GM12873 (cell line): ENCODE data around the gene CDK6.

Source experiments
- TF ChIP-seq, protein P1 (sequence below): IDR thresholded peaks from 2 replicates; pipeline ENCODE4 v1.5.1; 2012; ENCODE audit warnings: low read depth, mild to moderate bottlenecking, moderate library complexity, low read length, control low read depth; ENCODE audit not compliant: insufficient read depth; ENCODE audit errors: missing control alignments

CDK6 gene

DNA sequence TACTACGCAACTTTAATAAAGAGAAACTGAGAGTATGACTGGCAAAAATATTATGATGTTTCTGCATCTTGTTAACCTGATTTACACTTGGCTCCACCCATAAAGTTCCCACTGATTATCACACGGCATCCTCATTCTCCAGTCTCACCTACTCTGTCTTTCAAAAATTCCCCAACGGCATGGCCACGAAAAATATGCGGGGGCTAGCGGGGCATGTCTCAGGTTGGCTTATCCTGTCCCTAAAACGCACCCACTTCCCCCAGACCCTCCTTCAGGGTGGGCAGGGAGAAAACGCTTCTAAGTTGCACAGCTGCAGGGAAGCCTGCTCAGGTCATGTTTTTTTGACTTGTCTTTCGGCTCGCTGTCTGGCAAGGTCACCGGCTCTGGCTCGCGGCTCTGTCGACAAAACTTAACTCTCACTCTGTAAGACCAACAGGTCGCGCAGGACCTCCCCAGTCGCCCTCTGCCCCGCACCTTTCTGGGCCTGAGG, 3.8 kb downstream of the CDK6 start:
- TF ChIP-seq, protein P1, sequence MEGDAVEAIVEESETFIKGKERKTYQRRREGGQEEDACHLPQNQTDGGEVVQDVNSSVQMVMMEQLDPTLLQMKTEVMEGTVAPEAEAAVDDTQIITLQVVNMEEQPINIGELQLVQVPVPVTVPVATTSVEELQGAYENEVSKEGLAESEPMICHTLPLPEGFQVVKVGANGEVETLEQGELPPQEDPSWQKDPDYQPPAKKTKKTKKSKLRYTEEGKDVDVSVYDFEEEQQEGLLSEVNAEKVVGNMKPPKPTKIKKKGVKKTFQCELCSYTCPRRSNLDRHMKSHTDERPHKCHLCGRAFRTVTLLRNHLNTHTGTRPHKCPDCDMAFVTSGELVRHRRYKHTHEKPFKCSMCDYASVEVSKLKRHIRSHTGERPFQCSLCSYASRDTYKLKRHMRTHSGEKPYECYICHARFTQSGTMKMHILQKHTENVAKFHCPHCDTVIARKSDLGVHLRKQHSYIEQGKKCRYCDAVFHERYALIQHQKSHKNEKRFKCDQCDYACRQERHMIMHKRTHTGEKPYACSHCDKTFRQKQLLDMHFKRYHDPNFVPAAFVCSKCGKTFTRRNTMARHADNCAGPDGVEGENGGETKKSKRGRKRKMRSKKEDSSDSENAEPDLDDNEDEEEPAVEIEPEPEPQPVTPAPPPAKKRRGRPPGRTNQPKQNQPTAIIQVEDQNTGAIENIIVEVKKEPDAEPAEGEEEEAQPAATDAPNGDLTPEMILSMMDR: no peak

DNA sequence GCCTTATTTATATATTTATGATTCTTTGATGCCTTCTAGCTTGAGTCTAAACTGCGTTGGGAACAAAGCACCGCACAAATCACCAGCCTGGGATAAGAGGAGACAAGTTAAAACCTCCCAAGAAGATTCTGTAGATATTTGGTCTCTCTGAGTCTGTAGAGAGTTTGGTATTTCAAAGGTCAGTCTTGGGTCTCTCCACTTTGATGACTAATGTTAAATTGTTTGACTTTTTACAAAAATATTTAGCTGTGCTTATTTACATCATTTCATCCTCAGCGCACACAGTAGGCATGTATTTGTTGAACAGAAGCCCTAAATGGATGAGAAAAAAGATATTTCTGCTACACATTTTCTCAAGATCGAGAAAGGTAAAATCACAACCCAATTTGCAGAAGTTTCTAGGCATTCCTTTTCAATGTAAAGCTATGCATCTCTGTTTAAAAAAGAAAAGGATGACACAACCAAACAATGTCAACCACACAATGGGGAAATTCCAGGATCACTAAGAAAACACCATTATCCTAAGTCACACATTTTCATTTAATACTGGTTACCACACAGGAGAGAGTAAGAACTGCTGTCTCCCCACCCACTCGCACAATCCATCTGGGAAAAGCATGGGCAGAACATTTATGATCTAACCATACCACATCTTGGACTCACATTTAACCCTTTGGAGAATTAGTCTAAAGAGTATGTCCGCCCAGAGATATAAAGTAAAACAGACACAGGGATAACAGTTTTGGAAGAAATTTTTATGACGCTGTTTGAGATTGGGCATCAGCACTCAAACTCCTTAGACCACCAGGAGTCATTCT, 4.4 kb downstream of the CDK6 start:
- TF ChIP-seq, protein P1: no peak

DNA sequence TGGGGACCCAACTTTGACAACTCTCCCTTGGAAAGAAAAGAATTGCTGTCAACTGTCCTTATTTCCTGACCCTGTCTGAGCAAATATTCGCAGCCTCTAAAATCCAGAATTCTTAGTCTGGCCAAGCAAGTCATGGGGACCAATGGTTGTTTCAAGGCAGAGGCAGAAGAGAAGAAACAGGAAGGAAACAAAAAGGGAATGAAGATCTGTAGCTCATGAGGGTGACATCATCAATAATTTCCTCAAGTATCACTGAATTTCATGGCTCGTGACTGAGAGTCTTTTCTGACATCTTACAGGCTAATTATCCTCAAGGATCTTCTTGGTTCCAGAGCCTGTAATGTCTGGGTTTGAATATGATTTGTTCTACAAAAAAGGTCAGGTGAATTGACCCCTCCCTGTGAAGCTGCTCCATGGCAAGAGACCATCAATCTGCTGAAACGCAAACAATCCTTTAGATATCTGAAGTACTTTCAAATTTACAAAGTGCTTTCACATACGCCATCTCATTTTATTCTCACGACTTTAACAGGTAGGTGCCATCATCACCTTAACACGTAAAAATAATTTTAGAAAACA, 5.8 kb downstream of the CDK6 start:
- TF ChIP-seq, protein P1: no peak

DNA sequence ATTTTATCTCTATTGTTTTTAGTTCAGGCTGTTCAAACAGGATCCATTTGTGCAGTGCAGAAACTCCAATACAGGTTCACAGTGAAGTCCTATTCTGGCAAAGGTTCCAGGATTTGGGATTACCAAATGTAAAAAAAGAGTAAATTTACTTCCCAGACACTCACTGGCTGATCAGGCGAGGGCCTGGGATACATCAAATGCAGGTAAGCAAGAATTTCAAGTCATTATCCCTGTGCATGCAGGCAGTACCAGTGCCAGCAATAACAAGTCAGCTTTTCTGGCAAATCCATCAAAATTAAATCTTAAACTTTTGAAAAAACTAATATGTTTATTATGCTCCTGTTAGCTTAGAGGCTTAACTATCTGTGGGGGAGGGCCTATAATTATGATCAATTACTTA, 6.3 kb downstream of the CDK6 start:
- TF ChIP-seq, protein P1: no peak

- TF ChIP-seq, protein P1: no peak
Observed at GRCh38 chr7:92827464-92828120, 8.8 kb downstream of the CDK6 start.

DNA sequence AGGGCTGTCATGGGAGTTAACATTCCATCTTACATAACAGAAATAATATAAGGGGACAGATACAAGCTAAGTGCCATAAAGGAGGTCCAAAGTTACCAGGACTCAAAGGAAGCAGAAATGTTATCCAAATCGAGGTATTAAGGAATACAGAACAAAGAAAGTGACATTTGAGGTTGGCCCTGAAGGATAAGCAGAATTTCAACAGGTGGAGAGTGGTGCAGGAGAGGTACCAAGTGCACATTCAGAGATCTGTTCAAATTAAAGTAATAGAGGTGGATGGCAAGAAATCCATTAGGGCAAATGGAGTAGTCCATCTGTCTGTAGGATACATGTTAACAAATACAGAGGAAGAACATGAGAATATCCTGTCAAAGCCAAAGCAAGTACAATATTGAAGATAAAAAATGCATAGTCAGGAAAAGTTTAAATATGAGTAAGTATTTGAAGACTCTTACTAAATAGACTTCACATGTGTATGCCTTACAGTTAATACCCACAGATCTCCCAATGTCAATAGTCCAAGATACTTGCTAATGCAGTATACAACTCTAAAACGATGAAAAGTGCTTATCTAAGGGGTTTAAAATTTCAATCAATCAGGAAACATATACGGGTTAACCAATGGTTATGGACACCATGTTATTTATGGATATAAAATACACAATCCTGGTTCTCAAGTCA, 10.0 kb downstream of the CDK6 start:
- TF ChIP-seq, protein P1: no peak
